A673 (cell line): Measurements from ENCODE around the gene HILPDA.

Experiments used
- CTCF ChIP-seq: fragments of 300-800, 200-600 bp; sonication (generic); conservative IDR thresholded peaks from 2 replicates; pipeline ENCODE4 v1.5.1; 2017; ENCODE audit warnings: low read depth, mild to moderate bottlenecking, antibody characterized with exemption, low read length, moderate library complexity, mixed read lengths
- EZH2 ChIP-seq: fragments of 200-600 bp; sonication (generic); IDR thresholded peaks from 2 replicates; pipeline ENCODE4 v1.6.1; 2017; ENCODE audit warnings: borderline replicate concordance, low read depth, mild to moderate bottlenecking, mixed read lengths, antibody characterized with exemption, low read length; ENCODE audit not compliant: poor library complexity, severe bottlenecking

GRCh38 chr7:128462460-128462859 is 6.8 kb downstream of the HILPDA start:
- TF ChIP-seq CTCF, result no peak
- TF ChIP-seq EZH2, result no peak
